Measurements from ENCODE around the gene ANKRD23.
A peak's percentile ranks its signal among the peaks of the same experiment; 100 is the strongest.

ANKRD23 gene

DNA sequence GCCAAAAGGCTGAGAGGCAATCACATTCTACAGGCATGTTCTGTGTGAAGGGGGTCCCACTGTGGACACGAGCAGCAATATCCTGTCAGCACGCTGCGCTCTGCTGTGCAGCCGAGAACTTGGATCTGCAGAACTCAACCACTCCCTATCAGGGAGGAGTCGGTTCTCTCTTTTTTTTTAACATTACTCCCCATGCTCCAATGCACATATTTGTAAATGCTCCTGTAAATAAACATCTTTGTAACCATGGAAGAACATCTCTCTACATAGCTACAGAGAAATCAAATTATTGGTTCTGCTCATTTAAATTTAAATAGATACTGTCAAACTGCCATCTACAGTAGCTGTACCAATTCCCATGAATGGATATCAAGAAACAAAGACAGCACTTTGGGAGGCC, 3.0 kb upstream of the ANKRD23 start:
- in situ Hi-C loops (cut with MboI; ENCODE audit: low sequenced_read_pairs) = no loop called here

DNA sequence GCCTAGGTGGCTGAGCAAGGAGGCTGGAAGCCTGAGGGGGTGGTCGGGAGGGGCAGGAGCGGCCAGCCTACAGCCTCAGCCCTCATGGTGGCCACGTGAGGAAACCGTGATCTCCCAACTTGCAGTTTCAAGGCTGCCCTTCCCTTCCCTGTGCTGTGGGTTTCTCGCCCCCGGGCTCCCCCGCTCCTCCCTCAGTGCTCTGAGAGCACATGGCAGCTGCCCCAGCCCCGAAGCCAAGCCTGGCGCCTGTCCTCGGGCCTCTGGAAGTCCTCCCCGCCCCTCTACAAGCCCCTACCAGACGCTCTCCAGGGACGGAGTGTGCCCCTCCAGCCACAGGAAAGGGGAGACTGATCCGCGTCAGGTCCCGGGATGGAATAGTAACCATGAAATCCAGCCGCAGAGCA, 586 bp upstream of the ANKRD23 start:
- Histone ChIP-seq H3K4me3 (no peak overlapping the region), H3K4me1 (no peaks in the 10 kb centered on the region), H3K36me3 (replicated peaks) (peaks cover 24% of the 10 kb centered on the region), H3K9me3 (no peaks in the 10 kb centered on the region), H3K27me3 (ENCODE audit: low read depth) (no peaks in the 10 kb centered on the region)
- DNase-seq (ENCODE audit: low spot score in 2 of 2) = no peak
- in situ Hi-C loops (cut with MboI; ENCODE audit: low sequenced_read_pairs) = no loop called here

More for the DNA sequence above, 3.0 kb upstream of the ANKRD23 start:
- H3K4me3 ChIP-seq = no peak overlapping the region
- DNase-seq (ENCODE audit: low spot score in 2 of 2) = no peak
- peaks cover 37% of the 10 kb centered on the region for H3K36me3 ChIP-seq (replicated peaks)
- no peaks in the 10 kb centered on the region for H3K4me1 ChIP-seq
- no peaks in the 10 kb centered on the region for H3K27me3 ChIP-seq (ENCODE audit: low read depth)
- H3K9me3 ChIP-seq = no peaks in the 10 kb centered on the region

DNA sequence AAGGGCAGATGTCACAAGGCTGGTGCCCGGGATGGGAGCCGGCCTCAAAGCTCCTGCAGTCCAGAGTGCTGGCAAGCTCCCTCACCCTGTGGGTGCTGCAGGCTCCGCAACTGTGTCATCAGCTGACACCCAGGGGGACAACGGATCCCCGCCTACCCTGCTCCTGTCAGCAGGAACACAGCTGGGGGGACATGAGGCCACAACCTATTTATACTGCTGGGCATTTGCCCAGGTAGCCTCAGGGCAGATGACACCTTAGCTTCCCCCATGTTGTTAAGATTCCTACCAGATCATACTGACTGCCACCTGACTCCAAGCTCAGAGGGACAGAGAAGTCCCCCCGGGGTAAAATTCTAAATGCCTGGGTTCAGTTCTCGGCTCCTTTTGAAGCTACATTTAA, 1.2 kb downstream of the ANKRD23 start:
- Histone ChIP-seq H3K4me1 (no peaks in the 10 kb centered on the region), H3K4me3 (no peak overlapping the region), H3K9me3 (no peaks in the 10 kb centered on the region), H3K36me3 (replicated peaks) (peaks cover 24% of the 10 kb centered on the region), H3K27me3 (ENCODE audit: low read depth) (no peaks in the 10 kb centered on the region)
- DNase-seq (ENCODE audit: low spot score in 2 of 2) = no peak
- in situ Hi-C loops (cut with MboI; ENCODE audit: low sequenced_read_pairs) = no loop called here

- Histone ChIP-seq H3K36me3 (replicated peaks) (peaks cover 21% of the 10 kb centered on the region), H3K4me1 (no peaks in the 10 kb centered on the region), H3K4me3 (no peak overlapping the region), H3K9me3 (no peaks in the 10 kb centered on the region), H3K27me3 (ENCODE audit: low read depth) (no peaks in the 10 kb centered on the region)
- no peak for DNase-seq (ENCODE audit: low spot score in 2 of 2)
- in situ Hi-C loops (cut with MboI; ENCODE audit: low sequenced_read_pairs) = no loop called here
These were observed 1.9 kb downstream of the ANKRD23 start for GRCh38 chr2:96841701-96842495.

GRCh38 chr2:96839875-96840850, 3.7 kb downstream of the ANKRD23 start:
- H3K9me3 ChIP-seq = no peaks in the 10 kb centered on the region
- H3K4me1 ChIP-seq = no peaks in the 10 kb centered on the region
- in situ Hi-C loops (cut with MboI; ENCODE audit: low sequenced_read_pairs) = no loop called here
- no peak overlapping the region for H3K4me3 ChIP-seq
- DNase-seq (ENCODE audit: low spot score in 2 of 2) = no peak
- peaks cover 20% of the 10 kb centered on the region for H3K36me3 ChIP-seq (replicated peaks)
- H3K27me3 ChIP-seq (ENCODE audit: low read depth) = no peaks in the 10 kb centered on the region

GRCh38 chr2:96839293-96839874, 4.4 kb downstream of the ANKRD23 start:
- H3K9me3 ChIP-seq = no peaks in the 10 kb centered on the region
- no peak for DNase-seq (ENCODE audit: low spot score in 2 of 2)
- in situ Hi-C loops (cut with MboI; ENCODE audit: low sequenced_read_pairs) = no loop called here
- peaks cover 20% of the 10 kb centered on the region for H3K36me3 ChIP-seq (replicated peaks)
- H3K4me3 ChIP-seq = no peak overlapping the region
- no peaks in the 10 kb centered on the region for H3K4me1 ChIP-seq
- H3K27me3 ChIP-seq (ENCODE audit: low read depth) = no peaks in the 10 kb centered on the region

- Histone ChIP-seq H3K4me1 (no peaks in the 10 kb centered on the region), H3K9me3 (no peaks in the 10 kb centered on the region), H3K4me3 (no peak overlapping the region), H3K36me3 (replicated peaks) (peaks cover 21% of the 10 kb centered on the region), H3K27me3 (ENCODE audit: low read depth) (no peaks in the 10 kb centered on the region)
- no peak for DNase-seq (ENCODE audit: low spot score in 2 of 2)
- in situ Hi-C loops (cut with MboI; ENCODE audit: low sequenced_read_pairs) = no loop called here
These were observed 5.2 kb downstream of the ANKRD23 start for GRCh38 chr2:96838345-96839292.

- no peaks in the 10 kb centered on the region for H3K27me3 ChIP-seq (ENCODE audit: low read depth)
- H3K9me3 ChIP-seq = no peaks in the 10 kb centered on the region
- H3K4me3 ChIP-seq = no peak overlapping the region
- in situ Hi-C loops (cut with MboI; ENCODE audit: low sequenced_read_pairs) = no loop called here
- H3K36me3 ChIP-seq (replicated peaks) = peaks cover 30% of the 10 kb centered on the region
- no peak for DNase-seq (ENCODE audit: low spot score in 2 of 2)
- peaks cover 6% of the 10 kb centered on the region; the same call in 1 of the 2 replicates for H3K4me1 ChIP-seq
These were observed 6.2 kb downstream of the ANKRD23 start for GRCh38 chr2:96837575-96837974.

GRCh38 chr2:96835830-96836229, 8.0 kb downstream of the ANKRD23 start:
- H3K4me1 ChIP-seq = peaks cover 8% of the 10 kb centered on the region; the same call in 1 of the 2 replicates
- no peaks in the 10 kb centered on the region for H3K27me3 ChIP-seq (ENCODE audit: low read depth)
- DNase-seq (ENCODE audit: low spot score in 2 of 2) = no peak
- in situ Hi-C loops (cut with MboI; ENCODE audit: low sequenced_read_pairs) = no loop called here
- H3K9me3 ChIP-seq = no peaks in the 10 kb centered on the region
- no peak overlapping the region for H3K4me3 ChIP-seq
- peaks cover 46% of the 10 kb centered on the region for H3K36me3 ChIP-seq (replicated peaks)

DNA sequence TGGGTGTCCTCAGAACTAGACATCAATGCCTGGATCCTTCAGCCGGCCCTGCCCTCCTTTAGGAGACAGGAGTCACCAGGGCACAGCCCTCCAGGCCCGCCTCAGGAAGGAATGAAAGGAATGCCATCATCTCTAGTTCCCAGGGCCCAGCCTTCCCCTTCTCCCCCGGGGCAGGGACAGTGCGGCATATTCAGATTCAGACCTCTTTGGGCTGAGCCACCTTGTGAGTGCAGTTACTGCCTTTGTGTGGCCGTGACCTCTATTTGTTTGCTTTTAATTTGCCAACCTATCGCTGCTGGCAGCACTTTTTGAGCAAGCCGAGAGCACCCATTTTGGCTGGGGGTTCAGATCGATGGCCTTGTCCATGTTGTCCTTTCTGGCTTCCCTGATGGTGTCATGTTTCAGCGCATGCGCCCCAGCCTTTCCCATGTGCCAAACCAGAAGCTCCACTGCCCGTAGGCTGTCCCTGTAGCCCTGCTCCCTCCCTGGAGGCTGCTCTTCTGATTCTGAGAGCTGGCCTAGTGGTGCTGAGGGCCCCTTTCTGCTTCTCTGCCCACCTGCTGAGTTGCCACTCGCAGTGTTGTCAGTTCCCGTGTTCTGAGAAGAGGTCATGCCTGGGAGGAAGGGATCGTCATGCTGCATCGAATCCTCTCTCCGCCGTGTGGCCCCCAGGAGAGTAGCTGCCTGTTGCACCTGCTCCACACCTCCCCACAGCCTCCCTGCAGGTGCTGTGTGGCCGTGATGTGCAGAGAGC, 10.9 kb downstream of the ANKRD23 start:
- H3K4me1 ChIP-seq = peaks cover 8% of the 10 kb centered on the region; the same call in 1 of the 2 replicates
- no peaks in the 10 kb centered on the region for H3K27me3 ChIP-seq (ENCODE audit: low read depth)
- in situ Hi-C loops (cut with MboI; ENCODE audit: low sequenced_read_pairs) = no loop called here
- H3K4me3 ChIP-seq = no peak overlapping the region
- H3K9me3 ChIP-seq = no peaks in the 10 kb centered on the region
- peaks cover 52% of the 10 kb centered on the region for H3K36me3 ChIP-seq (replicated peaks)
- peak in 1 of 2 experiments; percentile 67 for DNase-seq (ENCODE audit: low spot score in 2 of 2)

- in situ Hi-C loops (cut with MboI; ENCODE audit: low sequenced_read_pairs) = no loop called here
- H3K4me1 ChIP-seq = peaks cover 8% of the 10 kb centered on the region; the same call in 1 of the 2 replicates
- no peaks in the 10 kb centered on the region for H3K27me3 ChIP-seq (ENCODE audit: low read depth)
- no peak for DNase-seq (ENCODE audit: low spot score in 2 of 2)
- H3K36me3 ChIP-seq (replicated peaks) = peaks cover 56% of the 10 kb centered on the region
- H3K9me3 ChIP-seq = no peaks in the 10 kb centered on the region
- H3K4me3 ChIP-seq = no peak overlapping the region
These were observed 11.4 kb downstream of the ANKRD23 start for GRCh38 chr2:96832408-96832753.

DNA sequence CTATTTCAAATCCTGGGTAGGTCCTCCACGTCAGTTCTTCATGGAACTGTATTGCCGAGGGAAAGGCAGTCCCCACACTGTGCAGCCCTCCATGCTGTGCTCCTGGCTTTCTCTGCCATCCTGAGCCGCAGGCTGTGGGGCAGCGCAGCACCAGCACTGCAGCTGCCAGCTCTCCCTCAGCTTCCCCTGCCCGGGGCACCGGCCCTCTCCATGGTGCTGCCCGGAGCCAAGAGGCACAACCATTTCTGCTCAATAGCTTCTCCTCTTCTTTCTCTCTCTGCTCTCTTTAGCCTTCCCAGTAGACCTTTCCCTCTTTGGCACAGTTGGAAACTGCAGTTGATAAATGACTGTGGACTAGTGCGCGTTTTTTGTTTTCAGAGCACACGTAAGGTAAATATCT, 12.1 kb downstream of the ANKRD23 start:
- H3K4me3 ChIP-seq = no peak overlapping the region
- DNase-seq (ENCODE audit: low spot score in 2 of 2) = no peak
- no peaks in the 10 kb centered on the region for H3K27me3 ChIP-seq (ENCODE audit: low read depth)
- H3K36me3 ChIP-seq (replicated peaks) = peaks cover 58% of the 10 kb centered on the region
- in situ Hi-C loops (cut with MboI; ENCODE audit: low sequenced_read_pairs) = no loop called here
- no peaks in the 10 kb centered on the region for H3K9me3 ChIP-seq
- H3K4me1 ChIP-seq = peaks cover 8% of the 10 kb centered on the region; the same call in 1 of the 2 replicates

All from HAP-1 (cell line).